Lower lobe of right lung (tissue), 2 donors: ENCODE measurements around the gene WAPL. TPM values are rescaled to one million over a fixed set of nuclear protein-coding genes. Genes with fewer than 3 reads are reported as not detected.

Experiments used
- ATAC-seq, 2 donors: fragments of 200-7000 bp; cut with Tn5 transposase; one replicate each; pipeline ENCODE4 v1.9.1; 2020 to 2022; ENCODE audit warnings: mild to moderate bottlenecking in 2 of 2, moderate library complexity in 2 of 2
- DNase-seq: peaks from one replicate; pipeline ENCODE4 v3.0.0-alpha.2; 2020
- H3K27ac ChIP-seq: fragments of 200-600 bp; one replicate; pipeline ENCODE4 v1.8.0; 2022
- H3K27me3 ChIP-seq: fragments of 200-600 bp; one replicate; pipeline ENCODE4 v1.8.0; 2022; ENCODE audit warnings: low read depth
- H3K36me3 ChIP-seq: fragments of 200-600 bp; one replicate; pipeline ENCODE4 v1.8.0; 2022; ENCODE audit warnings: mild to moderate bottlenecking
- H3K4me1 ChIP-seq: fragments of 200-600 bp; one replicate; pipeline ENCODE4 v1.8.0; 2022
- H3K4me3 ChIP-seq: fragments of 200-600 bp; one replicate; pipeline ENCODE4 v1.8.0; 2022; ENCODE audit warnings: mild to moderate bottlenecking
- H3K9me3 ChIP-seq: fragments of 200-600 bp; one replicate; pipeline ENCODE4 v1.8.0; 2022
- intact Hi-C: fragments of 100-400 bp; cut with DNase I; formaldehyde crosslinking; loops from one replicate; pipeline ENCODE4 v1.11.0; 2022
- total RNA-seq: library from RNA; stranded (reverse); fragmentation: NEBNext Ultra II Directional; extraction: Animal tissue kit (Norgen Biotek cat#: 25700); gene quantifications from one replicate; pipeline ENCODE4 v1.2.1, GENCODE V29; 2021
- TF ChIP-seq, protein P1 (sequence below): fragments of 200-600 bp; IDR thresholded peaks from one replicate; pipeline ENCODE4 v1.8.0; 2022; ENCODE audit warnings: antibody characterized with exemption, mild to moderate bottlenecking
- donor health status: DM: no; HTN: yes; CAD: no; lungs with severe emphysema.

The WAPL gene
- total RNA-seq, 1 donor from 2014 or later, result 38.2 TPM

GRCh38 chr10:86489960-86490612, 31.5 kb downstream of the WAPL start:
- intact Hi-C loops, result no loop called here
- TF ChIP-seq, protein P1, sequence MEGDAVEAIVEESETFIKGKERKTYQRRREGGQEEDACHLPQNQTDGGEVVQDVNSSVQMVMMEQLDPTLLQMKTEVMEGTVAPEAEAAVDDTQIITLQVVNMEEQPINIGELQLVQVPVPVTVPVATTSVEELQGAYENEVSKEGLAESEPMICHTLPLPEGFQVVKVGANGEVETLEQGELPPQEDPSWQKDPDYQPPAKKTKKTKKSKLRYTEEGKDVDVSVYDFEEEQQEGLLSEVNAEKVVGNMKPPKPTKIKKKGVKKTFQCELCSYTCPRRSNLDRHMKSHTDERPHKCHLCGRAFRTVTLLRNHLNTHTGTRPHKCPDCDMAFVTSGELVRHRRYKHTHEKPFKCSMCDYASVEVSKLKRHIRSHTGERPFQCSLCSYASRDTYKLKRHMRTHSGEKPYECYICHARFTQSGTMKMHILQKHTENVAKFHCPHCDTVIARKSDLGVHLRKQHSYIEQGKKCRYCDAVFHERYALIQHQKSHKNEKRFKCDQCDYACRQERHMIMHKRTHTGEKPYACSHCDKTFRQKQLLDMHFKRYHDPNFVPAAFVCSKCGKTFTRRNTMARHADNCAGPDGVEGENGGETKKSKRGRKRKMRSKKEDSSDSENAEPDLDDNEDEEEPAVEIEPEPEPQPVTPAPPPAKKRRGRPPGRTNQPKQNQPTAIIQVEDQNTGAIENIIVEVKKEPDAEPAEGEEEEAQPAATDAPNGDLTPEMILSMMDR, result no peak
- Histone ChIP-seq H3K27ac (no peak overlapping the region), H3K9me3 (no peaks in the 10 kb centered on the region), H3K4me3 (no peak overlapping the region), H3K27me3 (no peaks in the 10 kb centered on the region), H3K36me3 (peaks cover 58% of the 10 kb centered on the region), H3K4me1 (no peaks in the 10 kb centered on the region)
- DNase-seq (no peak), ATAC-seq (no peak)

DNA sequence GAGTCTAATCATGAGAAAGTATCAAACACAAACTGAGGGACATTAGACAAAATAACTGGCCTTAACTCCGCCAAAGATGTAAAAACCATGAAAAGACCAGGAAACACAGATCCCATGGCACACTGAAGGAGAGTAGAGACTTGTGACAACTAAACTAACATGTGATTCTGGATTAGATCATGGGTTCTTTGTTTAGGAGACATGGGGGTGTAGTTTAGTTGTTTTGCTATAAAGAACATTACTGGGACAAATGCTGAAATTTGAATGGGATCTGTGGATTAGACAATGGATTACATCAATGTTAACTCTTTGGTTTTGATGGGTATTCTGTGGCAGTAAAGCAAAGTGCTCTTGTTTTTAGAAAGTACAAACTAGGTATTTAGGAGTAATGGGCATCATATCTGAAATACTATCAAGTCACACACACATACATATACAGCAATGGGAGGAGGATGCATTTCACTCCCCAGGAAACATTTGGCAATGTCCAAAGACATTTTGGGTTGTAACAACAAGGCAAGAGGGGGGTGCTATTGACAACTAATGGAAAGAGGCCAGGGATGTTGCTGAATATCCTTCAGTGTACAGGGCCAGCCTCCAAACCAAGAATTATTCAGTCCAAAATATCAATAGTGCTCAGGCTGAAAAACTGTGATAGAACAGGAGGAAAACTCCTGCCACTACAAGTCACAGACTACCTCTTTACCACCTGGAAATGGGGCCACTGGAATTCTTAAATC, 32.4 kb downstream of the WAPL start:
- Histone ChIP-seq H3K4me3 (no peak overlapping the region), H3K27ac (no peak overlapping the region), H3K9me3 (no peaks in the 10 kb centered on the region), H3K27me3 (no peaks in the 10 kb centered on the region), H3K36me3 (peaks cover 57% of the 10 kb centered on the region), H3K4me1 (no peaks in the 10 kb centered on the region)
- intact Hi-C loops, result no loop called here
- ATAC-seq (no peak), DNase-seq (no peak)
- TF ChIP-seq, protein P1, result no peak

- Histone ChIP-seq H3K4me1 (no peaks in the 10 kb centered on the region), H3K9me3 (no peaks in the 10 kb centered on the region), H3K27me3 (no peaks in the 10 kb centered on the region), H3K4me3 (no peak overlapping the region), H3K36me3 (peaks cover 78% of the 10 kb centered on the region), H3K27ac (no peak overlapping the region)
- TF ChIP-seq, protein P1, result no peak
- intact Hi-C loops, result no loop called here
- DNase-seq (no peak), ATAC-seq (no peak)
Observed at GRCh38 chr10:86486856-86487255, 34.7 kb downstream of the WAPL start.

GRCh38 chr10:86483664-86484063, 37.9 kb downstream of the WAPL start:
- no peak for ATAC-seq
- no peaks in the 10 kb centered on the region for H3K27me3 ChIP-seq
- H3K9me3 ChIP-seq, result no peaks in the 10 kb centered on the region
- TF ChIP-seq, protein P1, result no peak
- H3K36me3 ChIP-seq, result peaks cover 72% of the 10 kb centered on the region
- DNase-seq, result no peak
- intact Hi-C loops, result no loop called here
- no peak overlapping the region for H3K4me3 ChIP-seq
- no peak overlapping the region for H3K27ac ChIP-seq
- H3K4me1 ChIP-seq, result no peaks in the 10 kb centered on the region

GRCh38 chr10:86481761-86482160, 39.8 kb downstream of the WAPL start:
- DNase-seq (no peak), ATAC-seq (no peak)
- intact Hi-C loops, result no loop called here
- H3K4me3 ChIP-seq, result no peak overlapping the region
- H3K27ac ChIP-seq, result no peak overlapping the region
- no peaks in the 10 kb centered on the region for H3K9me3 ChIP-seq
- TF ChIP-seq, protein P1, result no peak
- H3K27me3 ChIP-seq, result no peaks in the 10 kb centered on the region
- no peaks in the 10 kb centered on the region for H3K4me1 ChIP-seq
- peaks cover 55% of the 10 kb centered on the region for H3K36me3 ChIP-seq
